Skin of body (tissue), 2 donors: ENCODE measurements around the gene MEMO1. TPM values are rescaled to one million over a fixed set of nuclear protein-coding genes. Genes with fewer than 3 reads are reported as not detected.
"Not testable (repeated sequence)": the region's sequence is repeated elsewhere in the genome, so short reads cannot be mapped to it uniquely, and the experiment has no call there.

ENCODE experiments used
- DNase-seq: peaks from one replicate; lab custom pipeline; 2025; lab: John Stamatoyannopoulos, UW
- total RNA-seq: library from RNA; depleted of rRNA; stranded (reverse); fragments of >200 nt; gene quantifications from one replicate; pipeline ENCODE4 v1.2.3, GENCODE V29; 2014

MEMO1 gene
- 26.0 TPM for total RNA-seq

DNA sequence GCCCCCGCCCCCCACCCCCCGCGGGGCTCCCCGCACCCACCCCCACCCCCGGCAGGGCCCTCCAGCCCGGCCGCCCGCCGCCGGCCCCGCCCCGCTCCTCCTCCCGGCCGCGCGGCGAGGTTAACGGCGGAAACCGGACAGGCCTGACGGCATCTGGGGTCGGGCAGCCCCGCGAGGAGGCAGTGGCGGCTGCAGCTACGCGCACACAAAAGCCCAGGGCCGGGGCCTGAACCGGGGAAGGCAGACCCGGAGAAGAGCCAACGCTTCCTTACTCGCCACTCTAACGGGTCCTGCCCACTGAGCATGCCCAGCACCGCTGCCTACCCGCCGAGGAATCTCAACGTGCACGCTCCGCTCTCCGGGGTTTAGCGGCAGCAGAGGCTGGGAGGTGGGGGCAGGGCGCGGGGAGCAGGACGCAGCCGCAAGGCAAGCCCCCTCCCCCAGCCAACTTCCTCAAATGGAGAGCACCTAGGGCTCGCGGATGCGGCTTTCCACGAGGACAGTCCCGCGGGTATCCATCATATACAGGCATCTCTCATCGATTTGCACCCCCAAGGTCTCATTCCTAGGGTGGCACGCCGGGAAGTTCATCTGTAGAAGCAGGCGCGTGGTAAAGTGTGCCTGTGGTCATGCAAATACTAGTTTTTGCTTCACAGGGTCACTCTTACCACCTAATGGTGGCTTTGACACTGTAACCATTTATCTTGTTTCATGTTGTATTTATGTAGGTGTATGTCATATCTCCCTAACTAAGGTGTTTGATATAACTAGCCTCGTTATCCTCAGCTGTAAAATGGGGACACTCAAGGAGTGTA lies at the start of gene MEMO1:
Gene MEMO1 (minus strand): TSS at position 339 of the 815 bp plus-strand sequence. CDS start 761 bp downstream, outside the sequence.
- DNase-seq, result peak; percentile 88

DNA sequence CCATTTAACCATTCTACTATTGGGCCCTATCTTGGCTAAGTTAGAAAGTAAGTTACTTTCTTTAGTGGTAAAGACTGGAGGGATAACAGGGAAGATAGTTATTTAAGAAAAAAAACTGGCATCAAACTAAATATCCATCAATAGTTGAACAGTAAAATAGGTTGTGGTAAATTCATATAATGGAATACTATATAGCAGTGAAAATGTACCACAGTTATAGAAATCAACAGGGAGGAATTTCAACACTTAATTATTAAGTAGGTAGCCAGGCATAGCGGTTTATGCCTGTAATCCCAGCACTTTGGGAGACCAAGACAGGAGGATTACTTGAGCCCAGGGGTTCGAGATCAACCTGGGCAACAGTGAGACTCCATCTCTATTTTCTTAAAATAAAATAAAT lies 49.5 kb upstream of the MEMO1 start:
- DNase-seq, result no peak

DNA sequence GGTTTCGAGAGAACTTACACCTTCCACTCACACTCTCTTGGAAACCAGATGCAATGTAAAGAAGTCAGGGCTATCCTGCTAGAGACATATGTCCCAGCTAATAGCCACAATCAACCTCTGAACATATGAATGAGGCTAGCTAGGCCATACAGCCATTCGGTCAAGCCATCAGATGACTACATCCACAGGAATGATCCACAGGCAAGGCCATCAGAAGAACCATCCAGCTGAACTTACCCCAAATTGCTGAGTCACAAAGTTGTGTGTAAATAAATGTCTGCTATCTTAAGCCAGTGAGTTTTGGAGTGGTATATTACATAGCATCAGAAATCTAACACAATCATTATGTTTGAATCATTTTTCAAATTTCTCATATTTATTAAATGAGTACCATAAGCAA lies 47.3 kb upstream of the MEMO1 start:
- no peak for DNase-seq

DNA sequence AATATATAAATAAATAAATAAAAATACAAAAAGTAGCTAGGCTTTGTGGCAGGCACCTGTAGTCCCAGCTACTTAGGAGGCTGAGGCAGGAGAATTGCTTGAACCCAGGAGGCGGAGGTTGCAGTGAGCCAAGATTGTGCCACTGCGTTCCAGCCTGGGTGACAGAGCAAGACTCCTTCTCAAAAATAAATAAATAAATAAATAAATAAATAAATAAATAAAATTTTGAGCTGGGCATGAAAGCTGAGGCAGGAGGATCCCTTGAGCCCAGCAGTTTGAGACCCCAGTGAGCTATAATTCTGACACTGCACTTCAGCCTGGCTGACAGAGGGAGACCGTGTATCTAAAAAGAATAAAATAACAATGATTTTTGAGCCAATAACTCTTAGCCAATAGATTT lies 43.8 kb upstream of the MEMO1 start:
- DNase-seq, result not testable (repeated sequence)

DNA sequence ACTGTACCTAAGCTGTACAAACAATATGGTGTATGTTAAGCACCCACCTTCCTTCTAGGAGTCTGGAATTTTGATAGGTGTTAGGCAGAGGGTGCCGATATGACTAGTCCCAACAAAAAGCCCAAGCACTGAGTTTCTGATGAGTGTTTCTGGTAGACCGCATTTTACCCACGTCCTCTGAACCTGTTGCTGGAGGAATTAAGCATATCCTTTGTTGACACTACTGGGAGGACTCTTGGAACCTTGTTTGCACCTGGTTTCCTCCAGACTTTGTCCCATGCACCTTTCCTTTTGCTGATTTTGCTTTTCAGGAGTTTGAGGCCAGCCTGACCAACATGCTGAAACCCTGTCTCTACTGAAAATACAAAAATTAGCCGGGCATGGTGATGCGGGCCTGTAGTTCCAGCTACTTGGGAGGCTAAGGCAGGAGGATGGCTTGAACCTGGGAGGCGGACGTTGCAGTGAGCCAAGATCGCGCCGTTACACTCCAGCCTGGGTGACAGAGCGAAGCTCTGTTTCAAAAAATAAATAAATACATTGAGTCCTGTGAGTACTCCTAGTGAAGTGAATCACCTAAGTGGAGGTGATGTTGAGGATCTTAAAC lies 41.1 kb upstream of the MEMO1 start:
- DNase-seq, result no peak

DNA sequence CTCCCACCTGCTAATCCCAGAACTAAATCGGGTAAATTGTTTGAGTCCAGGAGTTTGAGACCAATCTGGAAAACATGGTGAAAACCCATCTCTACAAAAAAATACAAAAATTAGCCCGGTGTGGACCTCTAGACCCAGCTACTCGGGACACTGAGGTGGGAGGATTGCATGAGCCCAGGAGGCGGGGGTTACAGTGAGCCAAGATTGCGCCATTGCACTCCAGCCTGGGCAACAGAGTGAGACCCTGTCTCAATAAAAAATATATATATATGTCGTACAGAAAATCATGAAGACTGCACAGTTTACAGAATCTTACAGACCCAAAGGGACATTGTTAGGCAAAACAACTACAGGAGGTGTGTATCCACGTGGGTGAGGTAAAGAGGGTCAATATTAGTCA lies 32.8 kb upstream of the MEMO1 start:
- no peak for DNase-seq

DNA sequence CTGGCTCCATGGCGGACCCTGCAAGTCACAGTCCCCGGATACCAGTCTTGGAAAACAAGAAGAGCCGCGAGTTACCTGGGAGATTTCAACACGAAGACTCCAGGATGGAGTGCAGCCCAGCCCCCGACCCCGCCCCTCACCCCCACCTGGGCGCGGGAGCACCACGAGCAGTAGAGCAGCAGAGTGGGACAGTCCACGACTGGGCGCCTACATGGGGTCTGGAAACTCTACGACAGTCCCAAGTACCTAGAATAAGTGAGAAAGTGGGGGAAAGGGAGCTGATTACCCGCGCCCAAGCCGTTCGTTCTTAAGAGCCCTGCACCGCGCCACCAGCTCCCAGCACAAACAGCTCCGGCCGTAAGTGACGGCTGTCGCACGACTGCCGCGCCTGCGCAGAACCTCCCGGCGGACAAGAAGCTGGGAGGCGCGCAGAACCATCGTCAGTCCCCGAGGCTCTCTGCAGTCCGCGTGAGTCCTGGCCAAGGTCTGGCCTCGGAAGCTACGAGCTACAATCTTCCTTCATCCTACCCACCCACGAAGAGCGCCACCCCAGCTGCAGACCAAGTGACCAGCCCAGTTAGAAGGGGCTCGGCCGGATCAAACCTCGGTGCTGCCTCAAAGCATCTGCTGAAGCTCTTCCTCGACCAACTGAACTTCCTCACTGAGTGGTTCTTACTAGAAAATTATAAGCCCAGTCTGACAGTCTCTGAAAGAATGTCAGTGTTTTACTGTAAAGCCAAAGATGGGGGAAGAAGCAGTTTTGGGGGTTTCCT lies 28.8 kb upstream of the MEMO1 start, which contains the start of gene DPY30:
Gene DPY30 (minus strand): TSS at position 359 of the 773 bp plus-strand sequence. CDS start 349 bp downstream, at position 10.
- peak; percentile 84 for DNase-seq

DNA sequence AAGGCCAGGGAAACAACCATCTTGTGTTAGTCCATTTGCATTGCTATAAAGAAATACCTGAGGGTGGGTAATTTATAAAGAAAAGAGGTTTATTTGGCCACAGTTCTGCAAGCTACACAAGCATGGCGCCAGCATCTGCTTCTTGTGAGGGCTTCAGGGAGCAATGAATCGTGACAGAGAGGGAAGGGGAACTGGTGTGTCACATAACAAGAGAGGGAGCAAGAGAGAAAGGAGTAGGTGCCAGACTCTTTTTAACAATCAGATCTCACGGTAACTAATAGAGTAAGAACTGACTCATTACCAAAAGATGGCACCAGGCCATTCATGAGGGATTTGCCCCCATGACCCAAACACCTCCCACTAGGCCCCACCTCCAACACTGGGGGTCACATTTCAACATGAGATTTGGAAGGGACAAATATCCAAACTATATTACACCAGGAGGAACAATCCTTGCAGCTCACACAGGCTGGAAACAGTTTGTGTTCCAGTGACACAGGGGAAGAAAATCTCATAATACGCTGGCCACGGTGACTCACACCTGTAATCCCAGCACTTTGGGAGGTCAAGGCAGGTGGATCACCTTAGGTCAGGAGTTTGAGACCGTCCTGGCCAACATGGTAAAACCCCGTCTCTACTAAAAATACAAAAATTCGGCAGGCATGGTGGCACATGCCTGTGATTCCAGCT lies 23.5 kb upstream of the MEMO1 start:
- DNase-seq, result not testable (repeated sequence)

DNA sequence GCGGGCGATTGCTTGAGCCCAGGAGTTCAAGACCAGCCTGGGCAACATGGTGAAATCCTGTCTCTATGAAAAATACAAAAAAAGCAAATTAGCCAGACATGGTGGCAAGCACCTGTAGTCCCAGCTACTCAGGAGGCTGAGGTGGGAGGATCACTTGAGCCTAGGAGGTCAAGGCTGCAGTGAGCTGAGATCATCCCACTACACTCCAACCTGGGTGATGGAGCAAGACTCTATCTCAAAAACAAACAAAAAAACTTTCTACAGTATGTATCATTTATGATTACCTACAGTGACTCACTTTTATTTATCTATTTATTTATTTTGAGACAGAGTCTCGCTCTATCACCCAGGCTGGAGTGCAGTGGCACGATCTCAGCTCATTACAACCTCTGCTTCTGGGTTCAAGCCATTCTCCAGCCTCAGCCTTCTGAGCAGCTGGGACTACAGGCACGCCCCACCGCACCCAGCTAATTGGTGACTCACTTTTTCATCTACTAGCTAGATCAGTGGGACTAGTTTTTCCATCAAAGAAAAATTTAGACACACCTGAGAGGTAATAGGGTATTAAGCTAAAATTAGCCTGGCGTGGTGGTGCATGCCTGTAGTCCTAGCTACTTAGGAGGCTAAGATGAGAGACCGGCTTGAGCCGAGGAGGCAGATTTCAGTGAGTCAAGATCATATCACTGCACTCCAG lies 8.1 kb upstream of the MEMO1 start:
- not testable (repeated sequence) for DNase-seq

DNA sequence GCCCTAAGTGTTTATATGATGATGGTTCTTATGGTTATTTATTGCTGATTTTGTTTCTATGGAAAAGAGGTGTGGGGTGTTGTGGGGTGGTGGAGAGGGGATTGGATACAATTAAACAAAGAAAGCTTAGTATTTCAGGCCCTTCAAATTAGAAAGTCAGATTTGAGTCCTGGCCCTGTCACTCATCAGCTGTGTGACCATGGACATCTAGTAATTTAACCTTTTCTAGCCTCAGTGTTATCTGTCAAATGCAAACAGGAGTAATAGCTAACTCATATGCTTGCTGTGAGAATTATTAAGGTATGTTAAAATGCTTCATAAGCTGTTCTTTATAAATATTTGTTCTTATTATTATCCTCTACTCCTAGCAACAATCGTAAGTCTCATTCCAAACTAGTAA lies 2.1 kb upstream of the MEMO1 start:
- DNase-seq, result no peak

DNA sequence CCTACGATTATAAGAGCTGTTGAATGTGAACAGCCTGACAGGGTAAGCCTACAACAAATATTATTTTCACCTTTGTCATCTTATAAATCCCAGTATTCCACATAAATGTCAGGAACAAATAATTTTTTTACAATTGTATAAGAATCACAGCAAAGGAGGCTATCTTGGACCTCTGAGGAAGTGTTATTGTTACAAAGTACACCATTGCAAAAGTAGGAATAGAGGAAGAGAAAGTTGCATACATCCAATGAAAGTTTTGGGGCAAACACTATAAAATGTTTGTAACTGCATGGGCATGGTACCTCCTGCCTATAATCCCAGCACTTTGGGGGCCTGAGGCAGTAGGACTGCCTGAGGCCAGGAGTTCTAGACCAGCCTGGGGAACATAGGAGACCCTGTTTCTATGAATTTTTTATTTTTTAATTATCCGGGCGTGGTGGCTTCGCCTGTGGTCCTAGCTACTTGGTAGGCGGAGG lies 715 bp upstream of the MEMO1 start:
- DNase-seq, result no peak

DNA sequence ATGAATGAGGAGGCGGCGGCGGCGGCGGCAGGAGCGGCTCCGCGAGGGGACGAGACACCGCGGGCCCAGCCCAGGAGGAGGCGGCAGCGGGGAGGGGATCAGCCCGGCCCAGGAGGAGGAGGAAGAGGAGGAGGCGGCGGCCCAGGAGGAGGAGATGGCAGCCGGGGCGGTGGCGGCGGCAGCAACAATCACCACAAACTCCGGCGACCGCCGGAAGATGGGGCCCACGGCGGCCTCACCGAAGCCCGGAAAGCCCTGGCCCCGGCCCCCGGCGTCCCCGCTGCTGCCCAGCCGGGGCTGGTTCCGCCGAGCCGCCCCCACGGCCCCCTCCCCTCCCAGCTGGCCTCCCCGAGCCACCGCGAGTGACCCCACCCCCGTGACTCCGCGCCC lies 533 bp downstream of the MEMO1 start:
- DNase-seq, result not testable (repeated sequence)

DNA sequence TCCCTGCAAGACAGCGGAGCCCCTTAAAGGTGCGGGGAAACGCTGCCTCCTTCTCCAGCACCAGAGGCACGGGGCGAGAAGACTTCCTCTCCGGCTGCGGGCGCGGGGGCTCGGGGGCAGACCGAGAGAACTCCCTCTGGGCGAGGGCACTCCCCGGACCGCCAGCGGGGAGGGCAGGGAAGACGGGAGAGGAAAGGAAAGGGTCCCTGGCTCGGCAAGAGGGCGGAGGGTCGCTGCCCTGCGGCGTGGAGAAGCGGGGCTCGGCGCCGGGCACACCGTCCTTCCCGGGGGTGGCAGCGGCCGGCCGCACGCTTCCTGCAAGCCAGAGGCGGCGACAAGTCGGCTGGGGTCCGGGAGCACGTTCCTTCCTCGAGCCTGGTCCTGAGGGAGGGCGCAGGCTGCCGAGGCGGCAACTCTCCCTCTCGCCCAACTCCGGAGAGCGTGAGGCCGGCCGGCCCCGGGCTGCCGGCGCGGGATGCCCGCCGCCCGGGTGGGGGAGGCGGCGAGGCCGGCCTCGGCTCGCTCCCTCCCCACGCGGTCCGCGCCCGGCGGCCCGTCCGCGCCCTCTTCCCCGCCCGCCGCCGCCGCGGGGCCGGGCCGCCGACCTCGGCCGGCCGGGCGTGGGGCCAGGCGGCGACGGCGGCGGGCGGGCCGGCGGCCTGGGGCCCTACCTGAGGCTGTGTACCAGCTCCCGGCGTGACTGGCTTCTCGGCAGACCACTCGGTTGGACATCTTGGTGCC lies 1.1 kb downstream of the MEMO1 start:
- no peak for DNase-seq

DNA sequence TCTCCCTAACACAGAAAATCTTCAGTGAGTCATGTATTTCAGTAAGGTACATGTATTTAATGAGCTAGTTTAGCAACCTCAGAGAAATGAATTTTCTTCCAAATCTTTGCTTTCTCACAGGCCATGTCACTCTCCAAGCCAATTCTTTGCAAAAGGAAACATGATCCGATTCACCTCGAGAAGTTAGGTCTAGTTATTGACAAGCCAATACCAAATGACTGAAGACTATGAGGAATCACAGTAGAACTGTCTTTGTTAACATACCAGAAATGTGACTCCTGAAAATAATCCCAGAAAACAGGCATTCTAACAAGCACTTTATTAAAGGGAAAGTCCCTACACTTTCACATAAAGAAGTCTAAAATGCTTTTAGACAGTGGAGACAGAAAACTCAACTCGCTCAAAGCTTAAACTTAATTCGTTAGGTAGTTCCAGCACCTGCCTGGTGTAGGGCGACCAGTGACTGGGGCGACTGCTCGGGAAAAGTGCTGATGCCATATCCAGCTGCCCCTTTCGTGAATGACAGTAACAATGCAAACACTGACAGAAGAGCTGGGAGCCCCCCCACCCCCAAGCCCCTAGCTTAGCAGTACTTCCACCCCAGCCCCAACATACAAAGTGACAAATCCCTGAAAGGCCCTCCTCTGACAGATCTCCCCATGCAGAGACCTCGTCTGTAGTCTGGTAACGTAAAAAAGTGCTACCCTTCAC lies 1.8 kb downstream of the MEMO1 start:
- DNase-seq, result peak; percentile 11

DNA sequence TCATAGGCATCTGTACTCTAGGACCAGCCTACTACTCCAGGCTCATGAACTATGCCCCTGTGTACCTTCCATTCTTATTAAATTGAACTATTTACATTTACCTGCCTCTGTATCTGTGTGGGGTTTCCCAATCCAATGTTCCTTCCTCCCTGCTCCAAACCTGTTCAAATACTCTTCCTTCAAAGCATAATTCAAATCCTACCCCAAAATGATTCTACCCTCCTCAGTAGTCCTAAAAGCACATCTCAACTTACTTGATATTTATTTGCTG lies 3.8 kb downstream of the MEMO1 start:
- no peak for DNase-seq

DNA sequence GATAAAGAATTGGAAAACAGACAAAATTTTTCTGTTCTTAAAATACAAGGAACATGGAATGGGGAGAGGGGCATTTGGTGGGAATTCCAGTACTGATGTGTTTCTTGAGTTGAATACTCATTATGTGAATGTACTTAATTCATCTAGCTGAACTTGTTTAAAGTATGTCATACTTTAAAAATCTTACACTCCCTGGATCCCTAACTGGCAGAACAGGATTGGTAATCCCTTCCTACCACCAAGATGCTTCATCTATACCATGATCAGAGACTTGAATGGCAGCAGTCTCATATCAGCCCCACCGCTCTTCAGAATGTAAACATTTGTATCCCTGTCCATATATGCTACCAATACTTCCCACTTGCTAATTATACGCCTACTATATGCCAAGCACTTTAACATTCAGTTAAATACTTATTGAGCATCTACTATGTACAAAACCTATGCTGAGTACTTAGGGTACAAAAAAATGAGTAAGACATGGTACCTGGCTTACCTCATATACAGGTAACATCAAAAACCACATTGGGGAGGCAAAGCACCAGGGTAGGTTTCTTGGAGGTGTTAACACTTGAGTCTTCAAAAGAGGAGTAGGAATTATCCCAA lies 5.3 kb downstream of the MEMO1 start:
- DNase-seq, result no peak

DNA sequence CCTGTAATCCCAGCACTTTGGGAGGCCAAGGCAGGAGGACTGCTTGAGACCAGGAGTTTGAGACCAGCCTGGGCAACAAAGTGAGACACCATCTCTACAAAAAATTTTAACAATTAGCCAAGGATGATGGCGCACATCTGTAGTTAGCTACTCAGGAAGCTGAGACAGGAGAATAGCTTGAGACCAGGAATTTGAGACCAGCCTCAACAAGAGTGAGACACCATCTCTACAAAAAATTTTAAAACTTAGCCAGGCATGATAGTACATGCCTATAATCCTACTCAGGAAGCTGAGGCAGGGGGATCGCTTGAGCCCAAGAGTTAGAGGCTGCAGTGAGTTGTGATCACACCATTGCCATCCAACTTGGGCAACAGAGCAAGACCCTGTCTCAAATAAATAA lies 7.0 kb downstream of the MEMO1 start:
- no peak for DNase-seq

DNA sequence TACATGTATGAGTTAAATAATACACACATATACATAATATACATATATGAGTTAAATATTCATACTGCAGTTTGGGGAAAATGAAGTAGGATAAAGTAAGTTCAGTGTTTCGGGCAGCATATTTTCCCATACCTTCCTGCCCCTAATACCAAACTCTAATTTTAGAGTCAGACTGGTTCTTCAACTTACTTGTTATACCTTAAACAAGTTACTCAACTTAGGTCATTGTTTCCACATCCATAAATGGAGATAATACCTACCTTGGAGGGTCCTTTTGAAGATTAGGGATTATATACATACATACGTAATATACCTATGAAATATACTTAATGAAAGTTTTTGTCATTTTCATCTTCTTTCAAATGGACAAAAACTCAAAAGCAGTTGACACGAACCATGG lies 8.4 kb downstream of the MEMO1 start:
- DNase-seq, result no peak

DNA sequence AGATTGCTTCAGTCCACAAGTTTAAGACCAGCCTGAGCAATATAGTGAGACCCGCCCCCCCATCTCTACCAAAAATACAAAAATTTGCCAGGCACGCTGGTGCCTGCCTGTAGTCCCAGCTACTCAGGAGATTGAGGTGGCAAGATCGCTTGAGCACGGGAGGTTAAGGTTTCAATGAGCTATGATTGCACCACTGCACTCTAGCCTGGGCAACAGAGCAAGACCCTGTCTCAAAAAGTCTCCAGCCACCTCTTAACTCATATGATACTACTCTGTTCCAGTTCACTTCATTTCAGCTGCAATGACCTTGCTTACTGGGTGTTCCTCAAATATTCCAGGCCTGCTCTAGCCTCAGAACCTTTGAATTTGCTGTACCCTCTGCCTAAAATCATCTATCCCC lies 11.4 kb downstream of the MEMO1 start:
- no peak for DNase-seq
